HG03558 (cell line): ENCODE data around the gene LIME1.

Experiments
- ATAC-seq: cut with Tn5 transposase; IDR thresholded peaks from one replicate; pipeline ENCODE4 v1.9.1; 2021; ENCODE audit warnings: moderate number of reproducible peaks; ENCODE audit not compliant: unreplicated experiment; ENCODE audit errors: extremely low read depth

Gene LIME1

GRCh38 chr20:63696628-63697356 lies 39.7 kb upstream of the LIME1 start, which contains the start of gene TNFRSF6B:
Gene TNFRSF6B (plus strand): TSS chr20:63696652. CDS start chr20:63696768, 116 bp downstream.
- no peak for ATAC-seq

- no peak for ATAC-seq
These were observed 39.1 kb upstream of the LIME1 start for GRCh38 chr20:63697357-63697867.

- no peak for ATAC-seq
These were observed 38.5 kb upstream of the LIME1 start for GRCh38 chr20:63697868-63698545.

GRCh38 chr20:63698739-63699465 lies 37.6 kb upstream of the LIME1 start:
- ATAC-seq = no peak

DNA sequence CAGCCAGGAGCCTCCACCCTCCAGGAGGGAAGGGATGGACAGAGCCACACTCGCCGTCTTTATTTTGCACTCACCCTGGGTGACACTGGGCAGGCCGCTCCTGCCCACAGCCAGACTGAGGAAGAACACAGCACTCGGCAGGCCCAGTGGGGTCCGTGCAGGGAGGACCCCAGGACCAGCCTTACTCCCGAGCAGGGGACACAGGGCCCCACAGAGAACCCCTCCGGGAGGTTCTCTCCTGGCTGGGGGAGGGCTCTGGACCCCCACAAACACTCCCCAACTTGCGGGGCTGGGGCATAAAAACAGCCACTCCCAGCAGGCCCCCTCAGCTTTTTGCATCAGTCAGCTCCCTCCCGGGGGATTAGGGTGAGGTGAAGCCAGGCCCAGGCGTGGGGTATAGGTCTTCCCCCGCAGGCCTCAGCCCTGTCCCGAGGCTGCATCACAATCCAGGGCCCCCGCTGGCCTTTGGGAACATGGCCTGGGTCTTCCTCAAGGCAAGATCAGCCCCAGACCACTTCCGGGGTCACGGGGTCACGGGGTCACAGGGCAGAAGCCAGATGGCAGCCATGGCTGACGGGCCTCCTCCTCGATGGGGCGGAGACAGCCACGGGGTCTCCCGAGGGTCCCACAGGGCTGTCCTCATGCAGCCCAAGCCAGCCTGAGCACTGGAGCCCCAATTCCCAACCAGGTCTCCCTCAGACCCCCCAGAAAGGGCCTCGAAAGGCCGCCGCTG lies 36.8 kb upstream of the LIME1 start:
- no peak for ATAC-seq

- no peak for ATAC-seq
These were observed 36.0 kb upstream of the LIME1 start for GRCh38 chr20:63700199-63701050.

DNA sequence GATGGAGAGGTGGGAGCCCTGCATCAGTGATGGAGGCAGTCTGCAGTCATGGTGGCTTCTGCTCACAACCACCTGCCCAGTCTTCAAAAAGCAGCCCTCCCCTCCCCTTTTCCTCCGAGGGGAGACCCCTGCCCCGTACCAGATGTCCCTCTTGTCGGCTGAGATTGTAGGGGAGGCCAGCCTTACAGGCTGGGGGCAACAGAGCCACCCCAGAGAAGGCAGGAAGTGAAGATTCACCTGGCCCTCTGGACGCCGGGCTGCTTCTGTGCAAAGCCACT lies 35.5 kb upstream of the LIME1 start:
- ATAC-seq = no peak

DNA sequence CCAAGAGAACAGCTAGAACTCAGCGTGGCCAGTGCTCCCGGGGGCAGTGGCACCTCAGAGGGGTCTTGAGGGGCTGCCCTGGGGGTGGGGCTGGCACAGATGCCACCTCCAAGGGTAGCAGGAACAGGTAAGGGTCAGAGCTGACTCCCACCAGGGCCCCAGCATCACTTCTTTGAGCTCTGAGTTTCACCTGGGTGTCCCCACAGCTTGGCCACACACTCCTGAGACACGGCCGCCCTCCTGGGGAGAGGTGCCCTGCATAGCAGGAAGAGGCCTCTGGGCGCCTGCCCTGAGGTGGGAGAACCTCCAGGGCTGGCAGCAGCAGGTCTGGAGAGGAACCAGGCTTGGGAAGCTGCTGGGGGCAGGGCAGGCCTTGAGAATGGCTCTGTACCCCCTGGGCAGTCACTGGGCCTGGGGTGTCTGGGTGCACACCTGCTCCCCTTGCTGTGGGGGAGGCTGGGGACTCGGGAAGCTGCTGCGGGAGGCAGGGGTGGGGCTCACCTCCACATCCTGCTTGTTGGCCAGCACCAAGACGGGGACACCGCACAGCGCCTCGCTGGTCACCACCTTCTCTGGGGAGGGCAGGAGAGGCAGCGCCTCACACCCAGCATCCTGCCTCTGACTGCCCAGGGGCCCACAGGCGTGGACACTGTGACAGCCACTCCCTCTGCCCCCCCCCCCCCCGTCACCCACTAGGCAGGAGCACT lies 35.0 kb upstream of the LIME1 start:
- no peak for ATAC-seq

DNA sequence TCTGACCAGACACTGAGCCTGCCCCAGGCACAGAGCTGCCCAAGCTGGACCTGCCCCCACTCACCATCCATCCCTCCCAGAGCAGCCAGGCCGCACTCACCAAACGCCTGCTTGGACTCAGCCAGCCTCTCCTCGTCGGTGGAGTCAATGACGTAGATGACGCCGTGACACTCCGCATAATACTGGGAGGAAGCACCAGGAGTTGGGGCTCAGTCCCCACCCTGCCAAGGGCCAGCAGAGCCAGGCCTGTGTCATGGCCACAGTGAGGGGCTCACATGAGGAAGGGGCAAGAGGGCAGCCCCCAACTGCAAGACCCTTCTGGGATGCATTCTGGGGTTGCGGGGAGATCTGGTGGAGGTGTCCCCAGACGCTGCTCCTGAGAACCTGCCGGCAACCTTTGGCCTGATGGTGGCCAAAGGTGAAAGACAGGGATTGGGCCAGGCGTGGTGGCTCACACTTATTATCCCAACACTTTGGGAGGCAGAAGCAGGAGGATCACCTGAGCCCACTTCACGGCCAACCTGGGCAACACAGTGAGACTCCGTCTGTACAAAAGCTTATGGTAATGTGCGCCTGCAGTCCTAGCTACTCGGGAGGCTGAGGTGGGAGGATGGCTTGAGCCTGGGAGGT lies 34.3 kb upstream of the LIME1 start:
- no peak for ATAC-seq

DNA sequence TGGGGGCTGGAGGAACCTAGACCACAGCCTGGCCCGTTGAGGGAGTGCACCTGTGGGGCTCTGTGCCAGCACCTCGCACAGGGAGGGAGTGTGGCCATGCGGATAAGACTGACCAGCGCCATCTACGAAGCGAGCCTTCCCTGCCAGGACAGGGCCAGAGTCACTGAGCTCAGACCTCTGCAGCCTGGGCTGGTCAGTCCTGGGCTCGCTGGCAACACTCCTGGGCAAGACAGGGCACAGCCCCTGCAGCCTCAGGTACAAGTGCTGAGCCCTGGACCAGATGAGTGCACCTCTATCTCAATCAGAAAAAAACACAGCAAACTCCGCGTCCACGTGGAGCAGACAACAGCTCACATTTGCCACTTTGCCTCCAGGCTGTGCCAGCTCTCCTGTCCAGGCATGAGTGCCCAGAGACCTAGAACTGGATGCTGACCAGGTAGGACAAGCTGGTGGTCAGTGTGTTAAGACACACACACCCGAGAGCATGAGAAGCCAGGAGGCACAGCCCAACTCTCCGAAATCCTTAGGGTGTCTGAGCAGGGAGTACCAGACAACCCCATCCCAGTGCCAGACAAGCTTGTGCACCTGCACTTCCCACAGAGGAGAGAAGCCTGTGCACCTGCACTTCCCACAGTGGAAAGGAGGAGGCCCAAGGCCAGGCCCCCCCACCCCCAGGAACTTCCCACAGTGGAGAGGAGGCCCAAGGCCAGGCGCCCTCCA lies 33.6 kb upstream of the LIME1 start:
- ATAC-seq = no peak

GRCh38 chr20:63703471-63703975 lies 32.9 kb upstream of the LIME1 start:
- ATAC-seq = no peak

DNA sequence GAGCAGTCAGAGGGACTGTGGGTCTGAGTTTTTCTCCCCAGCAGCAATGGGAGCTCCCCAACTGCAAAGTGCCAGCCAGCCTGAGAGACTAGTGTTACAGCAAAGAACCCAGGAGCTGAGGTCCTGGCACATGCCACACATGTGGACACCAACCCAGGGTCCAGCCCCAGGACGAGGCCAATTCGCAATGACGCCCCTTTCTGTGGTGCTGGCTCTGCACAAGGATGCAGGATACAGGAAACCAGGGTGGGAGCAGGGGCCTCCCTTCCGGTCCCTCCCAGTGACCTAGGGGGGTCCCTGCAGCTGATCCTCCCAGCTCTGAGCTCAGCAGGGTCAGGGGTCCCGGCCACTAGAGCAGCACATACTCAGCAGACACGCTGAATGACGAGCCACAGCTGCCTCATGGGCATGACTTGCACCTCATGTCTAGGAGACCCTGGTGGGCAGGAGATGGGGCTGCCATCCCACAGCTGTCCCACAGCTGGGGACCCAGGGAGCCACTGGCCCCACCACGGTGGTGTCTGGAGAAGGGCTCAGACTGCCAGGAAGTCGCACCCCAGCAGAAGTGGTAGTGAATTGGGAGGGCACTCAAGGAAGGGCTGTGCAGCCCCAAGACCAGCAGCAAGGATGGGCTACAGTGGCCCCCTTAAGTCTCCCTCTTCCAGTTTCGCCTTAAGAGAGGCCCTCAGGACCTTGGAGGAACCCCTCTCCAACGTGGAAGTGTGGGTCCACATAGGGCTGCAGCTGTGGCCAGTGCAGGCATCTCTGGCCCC lies 32.3 kb upstream of the LIME1 start:
- no peak for ATAC-seq

DNA sequence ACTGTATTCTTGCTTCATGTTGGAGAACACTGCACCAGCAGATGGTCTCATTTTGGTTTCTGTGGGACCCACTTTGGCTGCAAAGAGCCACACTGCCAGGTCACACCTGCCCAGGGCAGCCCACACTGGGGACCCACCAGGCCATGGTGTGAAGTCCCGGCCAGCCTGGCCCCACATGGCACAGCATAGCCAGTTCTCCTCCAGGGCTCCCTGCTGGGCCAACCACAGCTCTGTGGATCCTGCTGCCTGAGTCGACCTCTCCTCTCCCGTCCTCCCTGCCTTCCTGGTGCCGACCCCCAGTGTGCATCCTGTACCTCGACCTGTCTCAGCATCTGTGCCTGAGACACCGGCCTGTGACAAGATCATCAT lies 31.7 kb upstream of the LIME1 start:
- no peak for ATAC-seq

- ATAC-seq = no peak
These were observed 31.0 kb upstream of the LIME1 start for GRCh38 chr20:63705232-63706026.

DNA sequence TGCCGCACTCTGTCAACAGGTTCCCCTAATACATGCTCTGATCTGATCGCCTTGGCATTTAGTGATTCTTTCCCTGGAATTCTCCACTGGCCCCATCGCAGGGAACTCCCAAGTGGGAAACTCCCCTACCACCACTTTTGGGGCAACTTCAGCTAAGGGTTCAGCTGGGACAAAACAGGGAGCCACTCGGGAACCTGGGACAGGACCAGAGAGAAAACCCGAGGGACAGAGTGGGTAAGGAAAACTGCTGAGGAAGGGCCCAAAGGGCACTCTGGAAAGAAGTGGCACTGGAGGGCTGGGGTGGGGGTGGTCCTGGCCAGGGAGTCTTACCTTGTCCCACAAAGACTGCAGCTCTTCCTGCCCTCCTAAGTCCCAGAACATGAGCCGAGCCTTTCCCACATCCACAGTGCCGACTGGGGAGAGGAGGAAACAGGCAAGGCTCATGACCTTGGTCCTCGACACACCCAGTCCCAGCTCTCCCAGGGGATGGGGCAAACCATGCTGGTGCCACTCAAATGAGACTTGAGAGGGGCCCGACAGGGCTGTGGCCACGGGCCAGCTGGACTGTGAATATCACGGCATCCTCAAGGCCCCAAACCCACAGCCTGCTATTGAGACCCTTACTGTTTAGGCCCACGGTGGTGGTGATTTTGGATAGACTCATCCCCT lies 30.3 kb upstream of the LIME1 start:
- ATAC-seq = no peak
